ENCODE results near the gene CDH5.

DNA sequence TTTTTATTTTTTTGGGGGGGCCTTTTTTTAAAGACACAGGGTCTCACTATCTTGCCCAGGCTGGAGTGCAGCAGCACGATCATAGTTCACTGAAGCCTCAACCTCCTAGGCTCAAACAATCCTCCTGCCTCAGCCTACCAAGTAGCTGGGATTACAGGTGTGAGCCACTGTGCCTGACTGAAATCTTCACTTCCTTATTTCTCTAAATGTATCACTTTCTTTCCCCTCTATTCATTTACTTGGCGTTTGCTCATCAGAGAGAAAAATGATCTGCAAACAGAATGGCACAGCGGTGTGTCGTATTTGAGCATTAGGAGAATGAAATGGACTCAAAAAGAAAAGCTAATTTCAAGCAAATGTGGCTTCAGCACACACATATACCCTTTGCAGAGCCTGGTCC, 44.3 kb upstream of the CDH5 start:
- TF ChIP-seq EZH2 (IDR thresholded peaks at IDR 0.05; ENCODE audit: low read depth) = no peak
- TF ChIP-seq, protein P1, sequence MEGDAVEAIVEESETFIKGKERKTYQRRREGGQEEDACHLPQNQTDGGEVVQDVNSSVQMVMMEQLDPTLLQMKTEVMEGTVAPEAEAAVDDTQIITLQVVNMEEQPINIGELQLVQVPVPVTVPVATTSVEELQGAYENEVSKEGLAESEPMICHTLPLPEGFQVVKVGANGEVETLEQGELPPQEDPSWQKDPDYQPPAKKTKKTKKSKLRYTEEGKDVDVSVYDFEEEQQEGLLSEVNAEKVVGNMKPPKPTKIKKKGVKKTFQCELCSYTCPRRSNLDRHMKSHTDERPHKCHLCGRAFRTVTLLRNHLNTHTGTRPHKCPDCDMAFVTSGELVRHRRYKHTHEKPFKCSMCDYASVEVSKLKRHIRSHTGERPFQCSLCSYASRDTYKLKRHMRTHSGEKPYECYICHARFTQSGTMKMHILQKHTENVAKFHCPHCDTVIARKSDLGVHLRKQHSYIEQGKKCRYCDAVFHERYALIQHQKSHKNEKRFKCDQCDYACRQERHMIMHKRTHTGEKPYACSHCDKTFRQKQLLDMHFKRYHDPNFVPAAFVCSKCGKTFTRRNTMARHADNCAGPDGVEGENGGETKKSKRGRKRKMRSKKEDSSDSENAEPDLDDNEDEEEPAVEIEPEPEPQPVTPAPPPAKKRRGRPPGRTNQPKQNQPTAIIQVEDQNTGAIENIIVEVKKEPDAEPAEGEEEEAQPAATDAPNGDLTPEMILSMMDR (conservative IDR thresholded peaks at IDR 0.05) = no peak
